H1 (cell line): ENCODE results near the gene LYAR. TPM values are rescaled to one million over a fixed set of nuclear protein-coding genes. Genes with fewer than 3 reads are reported as not detected.

ENCODE experiments used
- BRCA1 ChIP-seq: IDR thresholded peaks from 2 replicates; pipeline ENCODE4 v1.6.1; 2012; ENCODE audit warnings: low read depth, low read length, improper control_type of control experiment
- CBX8 ChIP-seq: fragments of 300-800, 300-1000 bp; sonication (generic); IDR thresholded peaks from 2 replicates; pipeline ENCODE4 v1.7.1; 2016; ENCODE audit warnings: low read depth, low read length, borderline replicate concordance
- NANOG ChIP-seq: IDR thresholded peaks from 2 replicates; pipeline ENCODE4 v1.6.1; 2011; ENCODE audit warnings: low read length, low read depth, mild to moderate bottlenecking, inconsistent platforms; ENCODE audit not compliant: insufficient read depth, poor library complexity, severe bottlenecking
- RNF2 ChIP-seq: fragments of 200-900, 300-1000 bp; sonication (generic); IDR thresholded peaks from 2 replicates; pipeline ENCODE4 v1.7.1; 2016; ENCODE audit warnings: borderline replicate concordance, low read depth, mild to moderate bottlenecking, antibody characterized with exemption, low read length; ENCODE audit not compliant: poor library complexity, severe bottlenecking; ENCODE audit errors: missing control alignments
- RXRA ChIP-seq: IDR thresholded peaks from 2 replicates; pipeline ENCODE4 v1.6.1; 2011; ENCODE audit warnings: low read depth, mild to moderate bottlenecking, low read length, moderate library complexity; ENCODE audit not compliant: insufficient read depth
- TAF1 ChIP-seq: IDR thresholded peaks from 2 replicates; pipeline ENCODE4 v1.6.1; 2011; ENCODE audit warnings: mild to moderate bottlenecking, low read depth, low read length
- polyA plus RNA-seq, 7 experiments: library from polyadenylated mRNA; depleted of rRNA in 3 of 7; stranded (reverse) in 5 of 7; unstranded in 2 of 7; fragments of >200 nt in 5 of 7; fragments of 200-250 nt in 2 of 7; gene quantifications; 1 replicate in 5 of 7; 2 replicates in 1 of 7; 4 replicates in 1 of 7; pipeline versions ENCODE4 v1.2.1 to v1.2.3, GENCODE V29; 2011 to 2013; ENCODE audit warnings: missing spikeins in 2 of 7, mixed read lengths in 2 of 7
- total RNA-seq: library from RNA; stranded (reverse); fragmentation: NEBNext Ultra II Directional; extraction: Animal tissue kit (Norgen Biotek cat#: 25700); gene quantifications from 2 replicates; pipeline ENCODE4 v1.2.1, GENCODE V29; 2021
- TF ChIP-seq, protein P1 (sequence below): fragments of 300-600 bp; sonication (generic); IDR thresholded peaks from 2 replicates; pipeline ENCODE4 v1.7.1; 2012; ENCODE audit warnings: low read length, moderate library complexity, mild to moderate bottlenecking, inconsistent platforms; ENCODE audit not compliant: insufficient replicate concordance

The LYAR gene
- total and polyA plus RNA-seq, 2 of the 8 experiments (the other 6 are each of a cell fraction or from before 2014, with no cell fraction given) = 6.5 to 46.9 TPM

GRCh38 chr4:4284827-4285618, 4.9 kb downstream of the LYAR start (continued):
- TF ChIP-seq, protein P1, sequence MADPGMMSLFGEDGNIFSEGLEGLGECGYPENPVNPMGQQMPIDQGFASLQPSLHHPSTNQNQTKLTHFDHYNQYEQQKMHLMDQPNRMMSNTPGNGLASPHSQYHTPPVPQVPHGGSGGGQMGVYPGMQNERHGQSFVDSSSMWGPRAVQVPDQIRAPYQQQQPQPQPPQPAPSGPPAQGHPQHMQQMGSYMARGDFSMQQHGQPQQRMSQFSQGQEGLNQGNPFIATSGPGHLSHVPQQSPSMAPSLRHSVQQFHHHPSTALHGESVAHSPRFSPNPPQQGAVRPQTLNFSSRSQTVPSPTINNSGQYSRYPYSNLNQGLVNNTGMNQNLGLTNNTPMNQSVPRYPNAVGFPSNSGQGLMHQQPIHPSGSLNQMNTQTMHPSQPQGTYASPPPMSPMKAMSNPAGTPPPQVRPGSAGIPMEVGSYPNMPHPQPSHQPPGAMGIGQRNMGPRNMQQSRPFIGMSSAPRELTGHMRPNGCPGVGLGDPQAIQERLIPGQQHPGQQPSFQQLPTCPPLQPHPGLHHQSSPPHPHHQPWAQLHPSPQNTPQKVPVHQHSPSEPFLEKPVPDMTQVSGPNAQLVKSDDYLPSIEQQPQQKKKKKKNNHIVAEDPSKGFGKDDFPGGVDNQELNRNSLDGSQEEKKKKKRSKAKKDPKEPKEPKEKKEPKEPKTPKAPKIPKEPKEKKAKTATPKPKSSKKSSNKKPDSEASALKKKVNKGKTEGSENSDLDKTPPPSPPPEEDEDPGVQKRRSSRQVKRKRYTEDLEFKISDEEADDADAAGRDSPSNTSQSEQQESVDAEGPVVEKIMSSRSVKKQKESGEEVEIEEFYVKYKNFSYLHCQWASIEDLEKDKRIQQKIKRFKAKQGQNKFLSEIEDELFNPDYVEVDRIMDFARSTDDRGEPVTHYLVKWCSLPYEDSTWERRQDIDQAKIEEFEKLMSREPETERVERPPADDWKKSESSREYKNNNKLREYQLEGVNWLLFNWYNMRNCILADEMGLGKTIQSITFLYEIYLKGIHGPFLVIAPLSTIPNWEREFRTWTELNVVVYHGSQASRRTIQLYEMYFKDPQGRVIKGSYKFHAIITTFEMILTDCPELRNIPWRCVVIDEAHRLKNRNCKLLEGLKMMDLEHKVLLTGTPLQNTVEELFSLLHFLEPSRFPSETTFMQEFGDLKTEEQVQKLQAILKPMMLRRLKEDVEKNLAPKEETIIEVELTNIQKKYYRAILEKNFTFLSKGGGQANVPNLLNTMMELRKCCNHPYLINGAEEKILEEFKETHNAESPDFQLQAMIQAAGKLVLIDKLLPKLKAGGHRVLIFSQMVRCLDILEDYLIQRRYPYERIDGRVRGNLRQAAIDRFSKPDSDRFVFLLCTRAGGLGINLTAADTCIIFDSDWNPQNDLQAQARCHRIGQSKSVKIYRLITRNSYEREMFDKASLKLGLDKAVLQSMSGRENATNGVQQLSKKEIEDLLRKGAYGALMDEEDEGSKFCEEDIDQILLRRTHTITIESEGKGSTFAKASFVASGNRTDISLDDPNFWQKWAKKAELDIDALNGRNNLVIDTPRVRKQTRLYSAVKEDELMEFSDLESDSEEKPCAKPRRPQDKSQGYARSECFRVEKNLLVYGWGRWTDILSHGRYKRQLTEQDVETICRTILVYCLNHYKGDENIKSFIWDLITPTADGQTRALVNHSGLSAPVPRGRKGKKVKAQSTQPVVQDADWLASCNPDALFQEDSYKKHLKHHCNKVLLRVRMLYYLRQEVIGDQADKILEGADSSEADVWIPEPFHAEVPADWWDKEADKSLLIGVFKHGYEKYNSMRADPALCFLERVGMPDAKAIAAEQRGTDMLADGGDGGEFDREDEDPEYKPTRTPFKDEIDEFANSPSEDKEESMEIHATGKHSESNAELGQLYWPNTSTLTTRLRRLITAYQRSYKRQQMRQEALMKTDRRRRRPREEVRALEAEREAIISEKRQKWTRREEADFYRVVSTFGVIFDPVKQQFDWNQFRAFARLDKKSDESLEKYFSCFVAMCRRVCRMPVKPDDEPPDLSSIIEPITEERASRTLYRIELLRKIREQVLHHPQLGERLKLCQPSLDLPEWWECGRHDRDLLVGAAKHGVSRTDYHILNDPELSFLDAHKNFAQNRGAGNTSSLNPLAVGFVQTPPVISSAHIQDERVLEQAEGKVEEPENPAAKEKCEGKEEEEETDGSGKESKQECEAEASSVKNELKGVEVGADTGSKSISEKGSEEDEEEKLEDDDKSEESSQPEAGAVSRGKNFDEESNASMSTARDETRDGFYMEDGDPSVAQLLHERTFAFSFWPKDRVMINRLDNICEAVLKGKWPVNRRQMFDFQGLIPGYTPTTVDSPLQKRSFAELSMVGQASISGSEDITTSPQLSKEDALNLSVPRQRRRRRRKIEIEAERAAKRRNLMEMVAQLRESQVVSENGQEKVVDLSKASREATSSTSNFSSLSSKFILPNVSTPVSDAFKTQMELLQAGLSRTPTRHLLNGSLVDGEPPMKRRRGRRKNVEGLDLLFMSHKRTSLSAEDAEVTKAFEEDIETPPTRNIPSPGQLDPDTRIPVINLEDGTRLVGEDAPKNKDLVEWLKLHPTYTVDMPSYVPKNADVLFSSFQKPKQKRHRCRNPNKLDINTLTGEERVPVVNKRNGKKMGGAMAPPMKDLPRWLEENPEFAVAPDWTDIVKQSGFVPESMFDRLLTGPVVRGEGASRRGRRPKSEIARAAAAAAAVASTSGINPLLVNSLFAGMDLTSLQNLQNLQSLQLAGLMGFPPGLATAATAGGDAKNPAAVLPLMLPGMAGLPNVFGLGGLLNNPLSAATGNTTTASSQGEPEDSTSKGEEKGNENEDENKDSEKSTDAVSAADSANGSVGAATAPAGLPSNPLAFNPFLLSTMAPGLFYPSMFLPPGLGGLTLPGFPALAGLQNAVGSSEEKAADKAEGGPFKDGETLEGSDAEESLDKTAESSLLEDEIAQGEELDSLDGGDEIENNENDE = no peak
- TF ChIP-seq BRCA1 = no peak
- TF ChIP-seq RXRA = no peak
- TF ChIP-seq CBX8 = no peak
- TF ChIP-seq TAF1 = no peak
- TF ChIP-seq RNF2 = no peak
- no peak for TF ChIP-seq NANOG
